ENCODE results near the gene MRTFB.

Gene MRTFB

GRCh38 chr16:14100825-14101224 lies 29.7 kb downstream of the MRTFB start:
- TF ChIP-seq GABPA (IDR thresholded peaks at IDR 0.05; ENCODE audit: low read depth), result no peak
- TF ChIP-seq POLR2AphosphoS5 (IDR thresholded peaks at IDR 0.05; ENCODE audit: low read depth), result no peak
- TF ChIP-seq, protein P1, sequence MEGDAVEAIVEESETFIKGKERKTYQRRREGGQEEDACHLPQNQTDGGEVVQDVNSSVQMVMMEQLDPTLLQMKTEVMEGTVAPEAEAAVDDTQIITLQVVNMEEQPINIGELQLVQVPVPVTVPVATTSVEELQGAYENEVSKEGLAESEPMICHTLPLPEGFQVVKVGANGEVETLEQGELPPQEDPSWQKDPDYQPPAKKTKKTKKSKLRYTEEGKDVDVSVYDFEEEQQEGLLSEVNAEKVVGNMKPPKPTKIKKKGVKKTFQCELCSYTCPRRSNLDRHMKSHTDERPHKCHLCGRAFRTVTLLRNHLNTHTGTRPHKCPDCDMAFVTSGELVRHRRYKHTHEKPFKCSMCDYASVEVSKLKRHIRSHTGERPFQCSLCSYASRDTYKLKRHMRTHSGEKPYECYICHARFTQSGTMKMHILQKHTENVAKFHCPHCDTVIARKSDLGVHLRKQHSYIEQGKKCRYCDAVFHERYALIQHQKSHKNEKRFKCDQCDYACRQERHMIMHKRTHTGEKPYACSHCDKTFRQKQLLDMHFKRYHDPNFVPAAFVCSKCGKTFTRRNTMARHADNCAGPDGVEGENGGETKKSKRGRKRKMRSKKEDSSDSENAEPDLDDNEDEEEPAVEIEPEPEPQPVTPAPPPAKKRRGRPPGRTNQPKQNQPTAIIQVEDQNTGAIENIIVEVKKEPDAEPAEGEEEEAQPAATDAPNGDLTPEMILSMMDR (IDR thresholded peaks at IDR 0.05; ENCODE audit: insufficient read depth, low read length), result no peak
- TF ChIP-seq, protein P2, sequence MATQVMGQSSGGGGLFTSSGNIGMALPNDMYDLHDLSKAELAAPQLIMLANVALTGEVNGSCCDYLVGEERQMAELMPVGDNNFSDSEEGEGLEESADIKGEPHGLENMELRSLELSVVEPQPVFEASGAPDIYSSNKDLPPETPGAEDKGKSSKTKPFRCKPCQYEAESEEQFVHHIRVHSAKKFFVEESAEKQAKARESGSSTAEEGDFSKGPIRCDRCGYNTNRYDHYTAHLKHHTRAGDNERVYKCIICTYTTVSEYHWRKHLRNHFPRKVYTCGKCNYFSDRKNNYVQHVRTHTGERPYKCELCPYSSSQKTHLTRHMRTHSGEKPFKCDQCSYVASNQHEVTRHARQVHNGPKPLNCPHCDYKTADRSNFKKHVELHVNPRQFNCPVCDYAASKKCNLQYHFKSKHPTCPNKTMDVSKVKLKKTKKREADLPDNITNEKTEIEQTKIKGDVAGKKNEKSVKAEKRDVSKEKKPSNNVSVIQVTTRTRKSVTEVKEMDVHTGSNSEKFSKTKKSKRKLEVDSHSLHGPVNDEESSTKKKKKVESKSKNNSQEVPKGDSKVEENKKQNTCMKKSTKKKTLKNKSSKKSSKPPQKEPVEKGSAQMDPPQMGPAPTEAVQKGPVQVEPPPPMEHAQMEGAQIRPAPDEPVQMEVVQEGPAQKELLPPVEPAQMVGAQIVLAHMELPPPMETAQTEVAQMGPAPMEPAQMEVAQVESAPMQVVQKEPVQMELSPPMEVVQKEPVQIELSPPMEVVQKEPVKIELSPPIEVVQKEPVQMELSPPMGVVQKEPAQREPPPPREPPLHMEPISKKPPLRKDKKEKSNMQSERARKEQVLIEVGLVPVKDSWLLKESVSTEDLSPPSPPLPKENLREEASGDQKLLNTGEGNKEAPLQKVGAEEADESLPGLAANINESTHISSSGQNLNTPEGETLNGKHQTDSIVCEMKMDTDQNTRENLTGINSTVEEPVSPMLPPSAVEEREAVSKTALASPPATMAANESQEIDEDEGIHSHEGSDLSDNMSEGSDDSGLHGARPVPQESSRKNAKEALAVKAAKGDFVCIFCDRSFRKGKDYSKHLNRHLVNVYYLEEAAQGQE (IDR thresholded peaks at IDR 0.05; ENCODE audit: insufficient replicate concordance, low read depth), result no peak
- no peak for TF ChIP-seq SPI1 (IDR thresholded peaks at IDR 0.05; ENCODE audit: borderline replicate concordance, low read depth)

GRCh38 chr16:14101415-14101814 lies 30.3 kb downstream of the MRTFB start:
- Histone ChIP-seq H3K27me3 (ENCODE audit: insufficient read depth, poor library complexity, severe bottlenecking) (no peaks in the 10 kb centered on the region), H3K4me3 (replicated peaks; ENCODE audit: insufficient read depth, low read length) (no peak overlapping the region), H3K27ac (replicated peaks) (no peak overlapping the region)
- no peak for DNase-seq (ENCODE audit: low read depth in 1 of 2, low spot score in 1 of 2)
- TF ChIP-seq, protein P2 (IDR thresholded peaks at IDR 0.05; ENCODE audit: insufficient replicate concordance, low read depth), result no peak
- TF ChIP-seq POLR2AphosphoS5 (IDR thresholded peaks at IDR 0.05; ENCODE audit: low read depth), result no peak
- TF ChIP-seq GABPA (IDR thresholded peaks at IDR 0.05; ENCODE audit: low read depth), result no peak
- TF ChIP-seq, protein P1 (IDR thresholded peaks at IDR 0.05; ENCODE audit: insufficient read depth, low read length), result no peak
- TF ChIP-seq SPI1 (IDR thresholded peaks at IDR 0.05; ENCODE audit: borderline replicate concordance, low read depth), result no peak

More at GRCh38 chr16:14100825-14101224, 29.7 kb downstream of the MRTFB start:
- no peak for DNase-seq (ENCODE audit: low read depth in 1 of 2, low spot score in 1 of 2)
- H3K4me3 ChIP-seq (replicated peaks; ENCODE audit: insufficient read depth, low read length), result no peak overlapping the region
- no peaks in the 10 kb centered on the region for H3K27me3 ChIP-seq (ENCODE audit: insufficient read depth, poor library complexity, severe bottlenecking)
- no peak overlapping the region for H3K27ac ChIP-seq (replicated peaks)

DNA sequence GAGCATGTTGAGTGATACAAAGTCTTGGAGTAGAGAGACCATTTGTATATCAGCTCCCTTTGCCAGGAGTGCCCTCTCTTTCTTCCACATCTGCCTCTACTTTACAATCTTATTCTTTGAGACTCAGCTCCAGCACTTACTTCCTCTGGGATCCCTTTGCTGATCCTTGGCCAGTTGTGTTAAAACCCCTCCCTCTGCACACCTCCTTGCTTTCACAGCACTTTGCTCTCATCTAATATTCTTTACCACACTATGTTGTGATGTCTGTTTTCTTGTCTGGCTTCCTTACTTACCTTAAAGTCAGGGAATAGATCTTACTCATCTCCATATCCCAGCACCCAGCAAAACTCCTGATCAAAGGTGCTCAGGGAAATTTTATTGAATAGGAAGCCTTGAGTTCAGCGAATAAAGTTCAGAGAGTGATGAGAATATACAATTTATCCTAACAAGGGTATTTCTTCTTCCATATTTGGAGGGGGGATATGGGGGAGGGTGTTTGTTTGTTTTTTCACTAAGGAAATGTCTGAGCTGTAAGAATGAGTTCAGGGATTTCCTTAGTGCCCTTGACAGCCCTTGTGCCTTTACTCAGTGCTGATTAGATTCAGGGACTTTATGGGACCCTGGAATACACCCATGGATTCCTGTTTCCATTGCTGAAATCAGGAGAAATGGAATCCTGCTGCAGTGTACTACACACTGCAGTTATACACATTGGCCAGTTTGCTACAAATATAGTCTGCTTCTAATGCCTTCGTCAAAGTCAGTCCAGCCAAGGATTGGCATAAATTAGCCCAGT lies 32.0 kb downstream of the MRTFB start:
- Histone ChIP-seq H3K4me3 (replicated peaks; ENCODE audit: insufficient read depth, low read length) (no peak overlapping the region), H3K27me3 (ENCODE audit: insufficient read depth, poor library complexity, severe bottlenecking) (no peaks in the 10 kb centered on the region), H3K27ac (replicated peaks) (no peak overlapping the region)
- DNase-seq (ENCODE audit: low read depth in 1 of 2, low spot score in 1 of 2), result no peak
- TF ChIP-seq, protein P1 (IDR thresholded peaks at IDR 0.05; ENCODE audit: insufficient read depth, low read length), result no peak
- TF ChIP-seq, protein P2 (IDR thresholded peaks at IDR 0.05; ENCODE audit: insufficient replicate concordance, low read depth), result no peak
- TF ChIP-seq SPI1 (IDR thresholded peaks at IDR 0.05; ENCODE audit: borderline replicate concordance, low read depth), result no peak
- TF ChIP-seq POLR2AphosphoS5 (IDR thresholded peaks at IDR 0.05; ENCODE audit: low read depth), result no peak
- no peak for TF ChIP-seq GABPA (IDR thresholded peaks at IDR 0.05; ENCODE audit: low read depth)

All from HL-60 (cell line).